ENCODE measurements around the gene GPD2.
A peak's percentile ranks its signal among the peaks of the same experiment; 100 is the strongest.

- TF ChIP-seq, protein P1, sequence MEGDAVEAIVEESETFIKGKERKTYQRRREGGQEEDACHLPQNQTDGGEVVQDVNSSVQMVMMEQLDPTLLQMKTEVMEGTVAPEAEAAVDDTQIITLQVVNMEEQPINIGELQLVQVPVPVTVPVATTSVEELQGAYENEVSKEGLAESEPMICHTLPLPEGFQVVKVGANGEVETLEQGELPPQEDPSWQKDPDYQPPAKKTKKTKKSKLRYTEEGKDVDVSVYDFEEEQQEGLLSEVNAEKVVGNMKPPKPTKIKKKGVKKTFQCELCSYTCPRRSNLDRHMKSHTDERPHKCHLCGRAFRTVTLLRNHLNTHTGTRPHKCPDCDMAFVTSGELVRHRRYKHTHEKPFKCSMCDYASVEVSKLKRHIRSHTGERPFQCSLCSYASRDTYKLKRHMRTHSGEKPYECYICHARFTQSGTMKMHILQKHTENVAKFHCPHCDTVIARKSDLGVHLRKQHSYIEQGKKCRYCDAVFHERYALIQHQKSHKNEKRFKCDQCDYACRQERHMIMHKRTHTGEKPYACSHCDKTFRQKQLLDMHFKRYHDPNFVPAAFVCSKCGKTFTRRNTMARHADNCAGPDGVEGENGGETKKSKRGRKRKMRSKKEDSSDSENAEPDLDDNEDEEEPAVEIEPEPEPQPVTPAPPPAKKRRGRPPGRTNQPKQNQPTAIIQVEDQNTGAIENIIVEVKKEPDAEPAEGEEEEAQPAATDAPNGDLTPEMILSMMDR (IDR thresholded peaks at IDR 0.05): no peak
- TF ChIP-seq EP300 (IDR thresholded peaks at IDR 0.05): peak; percentile 35 to 59
- no peak for TF ChIP-seq POLR2A (IDR thresholded peaks at IDR 0.05)
Measured at GRCh38 chr2:156601855-156602551, 165.8 kb downstream of the GPD2 start.
